ENCODE measurements around the gene RPS15.
"Not testable (repeated sequence)": the region's sequence is repeated elsewhere in the genome, so short reads cannot be mapped to it uniquely, and the experiment has no call there.

RPS15 gene

GRCh38 chr19:1402411-1403070 lies 35.7 kb upstream of the RPS15 start:
- DNase-seq = no peak

- peak; percentile 98 for DNase-seq
Observed at GRCh38 chr19:1406774-1407527, 31.2 kb upstream of the RPS15 start.

DNA sequence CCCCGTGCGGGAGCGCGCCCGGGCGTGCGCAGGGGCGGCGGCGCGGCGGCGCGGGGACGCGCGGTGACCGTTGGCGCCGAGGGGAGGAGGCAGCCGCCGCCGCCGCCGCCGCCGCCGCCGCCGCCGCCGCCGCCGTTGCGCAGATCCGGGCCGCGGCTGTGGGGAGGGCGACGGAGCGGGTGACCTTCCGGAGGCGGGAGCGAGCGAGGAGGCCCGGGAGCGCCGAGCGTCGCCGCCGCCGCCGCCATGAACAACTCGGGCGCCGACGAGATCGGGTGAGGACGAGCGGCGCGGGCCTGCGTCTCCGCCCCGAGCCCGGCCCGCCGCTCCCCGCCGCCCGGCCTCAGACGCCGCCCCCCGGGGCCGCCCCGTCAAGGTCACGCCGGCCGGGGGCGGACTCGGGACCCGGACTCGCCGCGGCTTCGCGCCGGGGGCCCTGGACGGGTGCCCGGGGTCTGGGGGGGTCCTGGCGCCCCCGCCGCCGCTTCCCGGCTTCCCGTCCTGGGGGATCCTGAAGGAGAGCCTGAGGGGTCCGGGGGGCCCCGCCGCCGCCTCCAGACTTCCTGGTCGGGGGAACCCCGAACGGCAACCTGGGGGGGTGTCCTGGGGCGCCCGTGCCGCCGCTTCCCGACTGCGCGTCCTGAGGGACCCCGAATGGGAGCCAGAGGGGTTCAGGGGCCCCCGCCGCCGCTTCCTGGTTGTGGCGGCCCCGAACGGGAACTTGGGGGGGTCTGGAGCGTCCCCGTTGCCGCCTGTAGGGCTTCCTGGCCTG lies 30.5 kb upstream of the RPS15 start, which contains the start of gene DAZAP1:
TSS of gene DAZAP1 (plus strand) at position 59 of the 772 bp plus-strand sequence. CDS start at position 247, 188 bp downstream.
- DNase-seq = no peak

DNA sequence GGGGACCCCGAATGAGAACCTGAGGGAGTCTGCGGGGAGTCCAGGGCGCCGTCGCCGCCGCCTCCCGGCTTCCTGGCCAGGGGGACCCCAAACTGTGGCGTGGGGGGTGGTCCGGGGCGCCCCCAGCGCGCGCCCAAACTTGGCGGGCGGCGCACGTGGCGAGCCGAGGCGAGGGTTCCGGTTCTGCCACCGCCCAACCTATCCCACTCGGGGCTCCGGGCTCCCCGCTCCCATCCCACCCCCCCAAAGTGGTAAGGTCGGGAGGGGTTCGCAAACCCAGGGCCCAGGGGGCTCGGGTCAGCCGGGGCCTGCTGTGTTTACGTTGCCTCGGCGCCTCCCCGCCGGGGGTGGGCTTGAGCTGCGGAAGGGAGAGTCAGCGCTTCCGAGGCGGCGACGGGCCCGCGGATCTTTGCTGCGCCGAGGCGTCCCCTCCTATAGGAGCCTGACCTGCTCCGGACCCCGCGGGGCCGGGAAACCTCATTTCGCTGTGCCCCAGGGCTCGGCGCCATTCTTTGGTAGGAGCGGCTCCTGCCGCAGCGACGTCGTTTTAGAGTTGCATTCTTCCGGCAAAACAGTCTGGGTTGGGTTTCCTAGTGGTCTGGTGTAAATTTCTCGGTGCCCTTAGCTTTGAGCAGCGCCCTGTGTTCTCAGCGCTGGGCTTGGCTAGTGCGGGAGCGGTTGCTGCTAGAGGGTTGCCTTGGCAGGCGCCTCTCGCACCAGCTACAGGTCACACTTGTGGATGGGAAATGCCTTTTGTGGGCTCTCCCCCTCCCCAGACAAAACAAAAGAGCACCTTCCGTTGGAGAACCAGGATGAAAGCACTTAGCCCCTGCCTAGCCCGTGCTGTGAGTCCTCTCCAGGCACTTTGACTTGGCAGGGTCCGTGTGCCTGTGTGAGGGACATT lies 29.6 kb upstream of the RPS15 start:
- DNase-seq = no peak

DNA sequence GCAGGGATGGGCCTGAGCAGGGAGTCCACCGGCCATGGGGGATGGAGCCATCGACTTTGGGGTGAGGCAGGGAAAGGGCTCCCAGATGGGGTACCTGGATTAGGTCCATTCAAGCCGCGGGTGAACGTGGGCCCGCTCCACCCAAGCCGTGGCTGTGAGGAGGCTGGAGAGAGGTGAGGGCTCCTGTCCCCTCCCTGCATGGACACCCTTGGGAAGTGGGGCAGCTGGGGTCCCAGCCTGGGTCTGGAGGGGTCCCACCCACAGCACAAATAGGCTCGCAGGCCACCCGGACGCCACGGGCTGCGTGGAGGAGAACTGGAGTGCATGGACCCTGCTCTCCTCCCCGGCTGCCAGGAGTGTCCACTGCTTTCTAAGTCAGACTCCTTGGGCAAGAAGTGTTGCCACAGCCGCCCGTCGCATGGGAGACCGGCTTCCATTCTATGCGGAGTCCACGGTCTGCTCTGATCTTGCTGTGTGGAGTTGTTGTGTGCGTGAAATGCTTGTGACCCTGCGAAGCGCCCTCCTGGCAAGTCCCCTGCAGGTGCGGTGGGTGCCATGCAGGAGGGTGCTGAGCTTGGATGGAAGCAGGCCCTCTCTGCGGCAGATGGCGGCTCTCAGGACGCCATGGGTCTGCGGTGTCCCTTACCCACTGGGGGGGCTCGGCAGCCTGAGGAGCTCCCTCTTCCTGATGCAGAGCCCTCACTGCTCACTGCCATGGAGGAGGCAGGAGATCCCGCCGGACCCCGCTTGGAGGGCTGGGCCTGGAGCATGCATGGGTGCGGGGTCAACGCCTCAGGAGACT lies 28.8 kb upstream of the RPS15 start:
- DNase-seq = no peak

- DNase-seq = no peak
Observed at GRCh38 chr19:1410136-1410786, 27.9 kb upstream of the RPS15 start.

DNA sequence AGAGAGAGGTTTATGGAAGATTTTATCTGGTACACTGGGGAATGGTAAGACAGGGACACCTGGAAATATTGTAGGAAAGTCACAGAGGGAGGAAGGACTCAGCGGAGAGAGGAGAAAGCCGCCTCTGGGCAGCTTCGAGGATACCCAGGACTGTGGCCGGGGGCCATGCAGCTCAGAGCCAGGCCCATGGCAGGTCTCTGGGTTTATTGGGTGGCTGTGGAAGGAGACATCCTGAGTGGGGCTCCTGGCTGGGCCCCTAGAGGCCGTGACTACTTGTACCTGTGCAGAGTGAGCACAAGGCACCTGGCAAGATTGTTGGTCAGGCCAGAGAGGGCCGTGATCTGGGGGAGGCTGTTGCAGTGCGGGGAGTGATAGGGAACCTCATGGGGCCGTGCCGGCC lies 27.4 kb upstream of the RPS15 start:
- no peak for DNase-seq

- no peak for DNase-seq
Observed at GRCh38 chr19:1411255-1412191, 26.7 kb upstream of the RPS15 start.

DNA sequence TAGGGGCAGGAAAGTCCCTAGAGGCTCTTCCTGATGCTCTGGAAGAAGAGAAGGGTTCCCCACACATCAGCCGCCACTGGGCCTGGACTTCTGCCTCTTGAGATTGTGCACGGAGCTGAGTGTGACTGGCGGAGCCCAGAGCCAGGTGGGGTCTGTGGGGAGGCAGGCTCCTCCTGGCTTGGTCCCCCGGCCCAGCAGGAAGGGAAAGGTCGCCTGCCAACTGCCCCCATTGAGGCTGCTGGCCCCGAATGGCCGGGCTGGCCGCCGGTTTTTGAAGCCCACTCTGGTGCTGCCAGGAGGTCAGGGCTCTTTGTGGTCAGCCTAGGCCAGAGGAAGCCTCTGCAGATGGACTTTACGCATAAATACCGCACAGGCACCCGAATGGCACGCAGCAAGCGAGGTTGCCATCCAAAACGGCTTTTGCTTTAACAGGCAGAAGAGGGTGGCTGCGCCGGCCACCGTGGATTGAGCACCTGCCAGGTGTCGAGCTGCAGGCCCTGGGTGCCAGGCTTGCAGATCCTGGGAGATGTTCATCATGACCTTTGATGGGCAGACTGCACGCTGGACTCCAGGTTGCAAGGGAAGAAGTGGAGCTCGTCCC lies 25.8 kb upstream of the RPS15 start:
- DNase-seq = no peak

DNA sequence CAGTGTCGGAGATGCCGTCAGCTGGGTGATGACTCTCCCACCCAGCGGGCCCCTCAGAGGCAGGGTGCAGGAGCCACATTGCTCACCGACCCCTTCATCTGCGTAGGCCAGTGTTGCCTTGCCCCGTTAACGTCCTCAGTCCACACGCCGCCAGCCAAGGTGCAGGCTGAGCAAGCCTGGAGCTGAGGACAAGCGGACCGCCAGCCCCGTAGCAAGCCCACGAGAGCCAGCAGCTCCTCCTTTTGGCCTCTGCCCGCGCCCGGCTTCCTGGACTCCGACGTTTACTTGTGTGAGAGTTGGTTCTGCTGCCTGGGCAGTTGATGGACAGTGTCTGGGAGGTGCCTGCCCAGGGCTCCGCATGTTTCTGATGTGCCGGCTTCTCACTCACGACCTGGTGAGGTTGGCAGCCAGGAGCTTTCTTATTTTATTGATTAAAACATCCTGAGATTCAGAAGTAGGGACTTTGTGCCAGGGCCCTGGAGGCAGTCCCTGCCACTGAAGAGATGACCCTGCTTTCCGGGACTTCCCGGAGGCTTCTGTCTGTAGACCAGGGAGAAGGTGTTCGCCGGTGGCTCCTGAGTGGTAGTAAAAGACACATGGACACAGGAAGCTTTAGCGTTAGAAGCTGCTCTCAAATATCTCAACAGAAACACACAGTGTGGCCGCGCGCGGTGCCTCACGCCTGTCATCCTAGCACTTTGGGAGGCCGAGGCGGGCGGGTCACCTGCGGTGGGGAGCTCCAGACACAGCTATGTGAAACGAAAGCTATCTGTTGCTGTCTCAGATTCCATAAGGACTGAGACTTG lies 25.0 kb upstream of the RPS15 start:
- no peak for DNase-seq

DNA sequence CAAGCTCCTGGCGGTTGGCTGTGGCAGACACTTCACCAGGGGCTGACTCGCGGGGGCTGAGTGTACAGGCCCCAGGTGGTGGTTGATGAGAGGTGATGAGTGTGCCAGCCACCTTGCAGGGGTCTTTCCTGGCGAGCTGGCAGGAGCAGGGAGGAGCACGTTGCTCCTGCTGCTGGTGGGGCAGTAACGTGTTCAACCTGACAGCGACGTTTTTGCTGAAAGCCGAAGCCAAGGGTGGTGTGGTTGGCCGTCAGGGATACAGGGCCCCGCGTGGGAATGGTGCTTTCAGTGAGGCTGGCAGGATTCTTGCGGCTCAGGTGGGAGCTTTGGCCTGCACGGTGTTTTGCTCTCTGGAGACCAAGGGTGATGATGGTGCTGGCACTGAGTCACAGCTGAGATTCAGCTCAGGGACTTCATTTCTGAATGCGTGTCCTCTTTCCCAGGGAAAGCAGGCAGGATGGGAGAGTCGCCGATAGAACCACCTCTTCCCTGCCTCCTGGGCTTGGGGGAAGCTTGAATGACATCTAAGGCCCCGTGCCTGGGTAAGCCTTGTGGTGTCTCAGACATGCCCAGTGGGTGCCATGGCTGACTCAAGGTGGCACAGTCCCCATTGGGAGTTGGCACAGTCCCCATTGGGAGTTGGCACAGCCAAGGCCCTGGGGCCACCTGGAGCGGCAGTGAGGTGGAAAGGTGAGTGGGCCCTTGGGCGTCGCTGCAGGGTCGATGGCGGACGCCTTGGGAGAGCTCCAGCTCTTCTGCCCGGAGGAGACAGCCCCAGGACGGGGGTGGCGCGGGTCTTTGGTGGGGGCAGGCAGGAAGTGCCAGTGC lies 22.0 kb upstream of the RPS15 start:
- no peak for DNase-seq

DNA sequence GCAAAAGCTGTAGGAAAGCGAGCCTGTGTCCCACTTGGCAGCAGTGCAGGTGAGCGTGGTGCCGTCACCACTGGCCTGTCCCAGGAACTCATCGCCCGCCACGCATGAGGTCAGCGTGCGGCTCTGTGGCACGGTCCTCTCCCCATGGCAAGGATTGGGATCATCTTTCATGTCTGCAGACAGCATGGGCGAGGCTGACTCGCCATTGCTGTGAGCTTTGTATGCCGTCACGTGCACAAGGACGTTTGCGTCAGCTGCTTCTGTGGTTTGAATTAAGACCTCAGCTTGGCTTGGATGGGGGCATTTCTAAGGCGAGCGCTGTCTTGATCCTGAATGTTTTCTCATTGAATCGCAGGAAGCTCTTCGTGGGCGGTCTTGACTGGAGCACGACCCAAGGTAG lies 21.1 kb upstream of the RPS15 start:
- DNase-seq = no peak

DNA sequence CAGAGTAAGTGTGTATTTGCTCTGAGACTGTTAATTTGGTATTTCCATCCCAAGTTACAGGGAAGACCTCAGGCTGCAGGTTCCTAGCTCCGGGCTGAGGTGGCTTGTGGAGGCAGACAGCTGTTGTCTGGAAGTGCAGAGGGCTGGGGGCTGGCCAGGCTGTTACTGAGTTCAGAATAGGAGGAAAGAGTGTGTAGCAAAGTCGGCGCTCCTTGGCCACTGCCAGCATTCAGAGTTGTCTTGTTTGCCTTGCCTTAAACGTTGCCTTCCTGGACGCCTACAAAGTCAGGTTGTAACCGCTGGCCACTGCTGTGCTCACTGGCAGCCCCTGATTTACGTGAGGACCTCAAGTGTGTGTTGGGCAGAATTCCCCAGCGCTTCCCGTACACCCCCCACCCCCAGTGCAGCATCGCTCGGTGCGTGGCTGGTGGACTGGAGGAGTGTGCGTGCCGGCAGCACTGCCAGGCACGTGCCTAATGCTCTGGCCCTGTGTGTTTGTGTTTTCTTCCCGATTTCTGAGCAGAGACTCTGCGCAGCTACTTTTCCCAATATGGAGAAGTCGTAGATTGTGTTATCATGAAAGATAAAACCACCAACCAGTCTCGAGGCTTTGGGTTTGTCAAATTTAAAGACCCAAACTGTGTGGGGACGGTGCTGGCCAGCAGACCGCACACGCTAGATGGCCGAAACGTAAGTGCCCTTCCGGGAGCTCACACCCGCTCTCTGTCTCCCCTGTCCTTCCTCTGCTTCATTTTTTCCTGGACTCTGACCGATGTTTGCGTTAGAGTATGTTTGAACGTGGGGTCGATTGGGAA lies 20.3 kb upstream of the RPS15 start:
- DNase-seq = no peak

DNA sequence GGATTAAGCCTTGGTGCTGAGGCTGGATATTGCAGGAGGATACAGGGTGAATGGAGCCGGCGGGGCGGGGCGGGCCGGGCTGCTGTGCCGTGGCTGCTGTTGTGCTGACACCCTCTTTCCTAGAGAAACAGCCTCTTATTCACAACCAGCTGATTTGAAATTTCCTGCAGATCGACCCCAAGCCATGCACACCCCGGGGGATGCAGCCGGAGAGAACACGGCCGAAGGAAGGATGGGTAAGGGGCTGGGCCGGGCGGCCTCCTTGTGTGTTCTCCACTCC lies 19.8 kb upstream of the RPS15 start:
- DNase-seq = no peak

DNA sequence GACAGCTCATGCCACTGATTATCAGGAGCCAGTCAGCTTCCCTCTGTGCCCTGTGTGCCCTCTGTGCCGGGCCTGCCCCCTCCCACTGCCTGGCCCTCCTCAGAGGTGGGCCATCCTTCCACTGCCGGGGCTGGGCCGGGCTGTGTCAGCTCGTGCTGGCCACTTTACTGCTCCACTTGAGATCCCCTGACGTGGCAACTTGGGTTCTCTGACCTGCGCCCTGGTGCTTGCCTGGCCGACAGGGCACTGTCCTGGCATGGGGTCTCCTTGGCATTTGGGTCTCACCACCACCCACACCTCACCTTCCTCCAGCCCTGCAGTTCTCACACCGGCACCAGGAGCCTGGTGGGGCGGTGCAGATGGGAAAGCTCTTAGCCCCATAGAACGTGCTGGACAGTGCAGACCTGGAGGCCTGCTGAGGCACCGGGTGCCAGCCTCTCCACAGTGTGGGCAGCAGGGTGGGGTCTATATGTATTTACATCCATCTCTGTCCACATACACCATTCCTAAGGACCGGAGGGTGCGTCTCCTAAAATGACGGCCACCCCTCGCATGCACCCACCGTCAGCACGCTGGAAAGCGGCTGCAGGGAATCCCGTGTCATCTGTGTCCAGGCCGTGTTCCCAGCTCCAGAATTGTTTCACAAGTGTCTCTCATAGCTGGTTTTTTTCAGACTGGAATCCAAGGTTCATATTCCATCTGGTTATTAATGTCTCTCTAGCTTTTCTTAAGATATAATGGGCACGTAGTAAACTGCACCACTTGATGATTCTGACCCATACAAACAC lies 19.1 kb upstream of the RPS15 start:
- DNase-seq = no peak

- DNase-seq = not testable (repeated sequence)
Observed at GRCh38 chr19:1420085-1420484, 18.1 kb upstream of the RPS15 start.

All from GOT3 (cell line).